Measurements from ENCODE around the gene SH3TC2.

- no peak for TF ChIP-seq CTCF (IDR thresholded peaks at IDR 0.05)
- no peak for TF ChIP-seq EZH2 (IDR thresholded peaks at IDR 0.05; ENCODE audit: borderline replicate concordance, insufficient read depth, low read depth, low read length, poor library complexity, severe bottlenecking)
Observed at GRCh38 chr5:148965511-148966265, 97.2 kb downstream of the SH3TC2 start.

All from B cell (primary cell).